Right atrium auricular region (tissue), 2 donors: Measurements from ENCODE around the gene SFXN1. TPM values are rescaled to one million over a fixed set of nuclear protein-coding genes. Genes with fewer than 3 reads are reported as not detected.

ENCODE experiments used
- DNase-seq: peaks from one replicate; pipeline ENCODE4 v3.0.0-alpha.2; 2019; ENCODE audit warnings: low spot score
- H3K27ac ChIP-seq, 2 donors: fragments of 200-600 bp; sonication (generic); 1 replicate in 1 of 2; 2 replicates in 1 of 2; pipeline ENCODE4 v1.5.1; 2016 to 2019
- H3K27me3 ChIP-seq, 2 donors: fragments of 200-600 bp; sonication (generic); one replicate each; pipeline versions ENCODE4 v1.5.1 to v1.6.0; 2017 to 2019
- H3K36me3 ChIP-seq: fragments of 200-600 bp; sonication (generic); one replicate; pipeline ENCODE4 v1.5.1; 2016
- H3K4me1 ChIP-seq, 2 donors: fragments of 200-600 bp; sonication (generic); one replicate each; pipeline versions ENCODE4 v1.5.1 to v1.6.0; 2017 to 2019
- H3K4me3 ChIP-seq, 2 donors: fragments of 200-600 bp; sonication (generic); 1 replicate in 1 of 2; 2 replicates in 1 of 2; pipeline ENCODE4 v1.5.1; 2017 to 2019; ENCODE audit warnings: mild to moderate bottlenecking in 1 of 2, moderate library complexity in 1 of 2
- H3K9me3 ChIP-seq, 2 donors: fragments of 200-600 bp; sonication (generic); one replicate each; pipeline ENCODE4 v1.5.1; 2019
- CTCF ChIP-seq, 2 donors: fragments of 200-600 bp; sonication (generic); IDR thresholded peaks; one replicate each; pipeline ENCODE4 v1.5.1; 2019; ENCODE audit warnings: antibody characterized with exemption in 2 of 2
- total RNA-seq, 2 donors: library from RNA; depleted of rRNA; stranded (reverse); fragments of >200 nt; gene quantifications; one replicate each; pipeline ENCODE4 v1.1.0, GENCODE V29; 2016

SFXN1 gene
- total RNA-seq, 2 donors from 2014 or later: 23.3 to 33.0 TPM

GRCh38 chr5:175572886-175573285 is 94.5 kb downstream of the SFXN1 start:
- H3K9me3 ChIP-seq: no peaks in the 10 kb centered on the region
- DNase-seq: no peak
- peak overlapping the region; percentile 11 to 87 for H3K27ac ChIP-seq
- H3K27me3 ChIP-seq: no peaks in the 10 kb centered on the region
- peaks cover 0 to 11% of the 10 kb centered on the region in 2 donors for H3K4me1 ChIP-seq
- H3K4me3 ChIP-seq: no peak overlapping the region
- no peaks in the 10 kb centered on the region for H3K36me3 ChIP-seq
- TF ChIP-seq CTCF (IDR thresholded peaks at IDR 0.05): no peak

- H3K4me3 ChIP-seq: no peak overlapping the region
- H3K27ac ChIP-seq: peak overlapping the region; percentile 11 to 87
- TF ChIP-seq CTCF (IDR thresholded peaks at IDR 0.05): no peak
- no peak for DNase-seq
- no peaks in the 10 kb centered on the region for H3K36me3 ChIP-seq
- peaks cover 0 to 11% of the 10 kb centered on the region in 2 donors for H3K4me1 ChIP-seq
- no peaks in the 10 kb centered on the region for H3K9me3 ChIP-seq
- H3K27me3 ChIP-seq: no peaks in the 10 kb centered on the region
Measured at GRCh38 chr5:175573493-175574269, 95.3 kb downstream of the SFXN1 start.

- H3K4me3 ChIP-seq: no peak overlapping the region
- TF ChIP-seq CTCF (IDR thresholded peaks at IDR 0.05): no peak
- H3K36me3 ChIP-seq: no peaks in the 10 kb centered on the region
- H3K27me3 ChIP-seq: no peaks in the 10 kb centered on the region
- H3K27ac ChIP-seq: no peak overlapping the region
- H3K9me3 ChIP-seq: no peaks in the 10 kb centered on the region
- DNase-seq: no peak
- peaks cover 0 to 11% of the 10 kb centered on the region in 2 donors for H3K4me1 ChIP-seq
Measured at GRCh38 chr5:175575301-175575700, 96.9 kb downstream of the SFXN1 start.

GRCh38 chr5:175576096-175576495 is 97.7 kb downstream of the SFXN1 start:
- H3K9me3 ChIP-seq: no peaks in the 10 kb centered on the region
- H3K27me3 ChIP-seq: no peaks in the 10 kb centered on the region
- no peak overlapping the region for H3K27ac ChIP-seq
- DNase-seq: no peak
- H3K36me3 ChIP-seq: no peaks in the 10 kb centered on the region
- no peak overlapping the region for H3K4me3 ChIP-seq
- no peak for TF ChIP-seq CTCF (IDR thresholded peaks at IDR 0.05)
- peaks cover 0 to 11% of the 10 kb centered on the region in 2 donors for H3K4me1 ChIP-seq

GRCh38 chr5:175576591-175576990 is 98.2 kb downstream of the SFXN1 start:
- Histone ChIP-seq H3K27me3 (no peaks in the 10 kb centered on the region), H3K9me3 (no peaks in the 10 kb centered on the region), H3K36me3 (no peaks in the 10 kb centered on the region), H3K27ac (no peak overlapping the region), H3K4me1 (peaks cover 0 to 11% of the 10 kb centered on the region in 2 donors), H3K4me3 (no peak overlapping the region)
- TF ChIP-seq CTCF (IDR thresholded peaks at IDR 0.05): no peak
- DNase-seq: no peak

Other genes with a start within 250 kb of the SFXN1 start
- not detected for gene DRD1, start 34.4 kb upstream of the SFXN1 start, total RNA-seq
- gene HRH2, start 179.5 kb downstream of the SFXN1 start, total RNA-seq: 10 to 100 TPM in 1 of 2 donors, 1 to 10 TPM in 1; 8.0 to 18.9 TPM